Measurements from ENCODE around the gene EYA2.
A peak's percentile ranks its signal among the peaks of the same experiment; 100 is the strongest.

EYA2 gene

DNA sequence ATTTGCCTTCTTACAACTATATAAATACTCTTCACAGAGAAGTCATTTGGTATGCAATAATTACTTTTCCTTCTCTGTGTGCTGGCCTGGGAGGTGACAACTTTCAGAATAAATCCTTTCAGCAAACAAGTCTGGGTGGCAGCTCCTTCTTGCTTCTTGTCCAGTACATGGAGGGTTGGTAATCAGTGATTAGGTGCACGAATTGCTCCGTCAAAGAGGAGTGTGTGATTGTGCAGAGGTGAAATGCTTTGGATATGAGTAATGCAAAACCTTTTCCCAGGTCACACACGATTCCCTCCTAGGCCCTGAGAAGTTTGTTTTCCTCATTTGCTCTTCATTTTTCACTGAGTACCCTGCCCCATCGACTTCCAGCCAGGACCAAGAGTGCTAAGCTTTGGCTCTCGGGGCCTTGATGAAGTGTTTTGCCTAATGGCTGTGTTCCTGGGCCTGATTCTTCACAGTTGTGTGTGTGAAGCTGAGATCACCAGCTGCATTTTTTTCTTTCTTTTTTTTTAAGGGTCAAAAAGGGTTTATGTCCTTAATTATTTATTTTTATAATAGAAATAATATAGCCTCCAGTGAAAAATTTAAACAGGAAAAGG is 245.4 kb downstream of the EYA2 start:
- DNase-seq (no peak), ATAC-seq (no peak)
- Mint-ChIP-seq H3K27me3 (peaks cover 3% of the 10 kb centered on the region), H3K4me1 (no peaks in the 10 kb centered on the region), H3K9me3 (no peaks in the 10 kb centered on the region), H3K27ac (no peak overlapping the region), H3K36me3 (ENCODE audit: low read depth) (no peaks in the 10 kb centered on the region), H3K4me3 (no peak overlapping the region)

DNA sequence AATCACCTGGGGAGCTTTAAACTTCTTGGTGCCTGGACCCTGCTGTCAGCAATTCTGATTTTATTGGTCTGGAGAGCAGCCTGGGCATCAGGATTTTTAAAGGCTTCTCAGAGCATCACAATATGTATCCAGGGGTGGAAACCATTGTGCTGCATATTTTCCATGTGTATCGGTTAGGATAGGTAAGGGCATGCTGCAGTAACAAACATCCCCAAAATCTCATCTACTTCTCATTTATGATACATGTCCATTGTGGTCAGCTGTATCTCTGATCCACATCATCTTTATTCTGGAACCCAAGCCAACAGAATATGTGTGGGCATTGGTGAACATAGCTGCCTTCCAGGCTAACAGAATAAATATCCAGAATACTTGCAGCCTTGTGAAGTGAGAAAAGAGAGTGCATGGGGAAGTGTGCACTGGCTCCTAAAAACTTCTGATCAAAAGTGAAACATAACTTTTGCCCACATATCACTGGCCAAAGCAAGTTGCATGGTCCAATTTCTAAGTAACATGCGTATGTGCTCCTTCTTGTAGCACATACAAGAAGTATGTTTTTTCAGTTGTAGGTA is 246.8 kb downstream of the EYA2 start:
- no peaks in the 10 kb centered on the region for H3K36me3 Mint-ChIP-seq (ENCODE audit: low read depth)
- no peaks in the 10 kb centered on the region for H3K9me3 Mint-ChIP-seq
- ATAC-seq = no peak
- H3K4me1 Mint-ChIP-seq = no peaks in the 10 kb centered on the region
- H3K4me3 Mint-ChIP-seq = no peak overlapping the region
- no peak overlapping the region for H3K27ac Mint-ChIP-seq
- H3K27me3 Mint-ChIP-seq = peaks cover 6% of the 10 kb centered on the region
- DNase-seq = no peak

DNA sequence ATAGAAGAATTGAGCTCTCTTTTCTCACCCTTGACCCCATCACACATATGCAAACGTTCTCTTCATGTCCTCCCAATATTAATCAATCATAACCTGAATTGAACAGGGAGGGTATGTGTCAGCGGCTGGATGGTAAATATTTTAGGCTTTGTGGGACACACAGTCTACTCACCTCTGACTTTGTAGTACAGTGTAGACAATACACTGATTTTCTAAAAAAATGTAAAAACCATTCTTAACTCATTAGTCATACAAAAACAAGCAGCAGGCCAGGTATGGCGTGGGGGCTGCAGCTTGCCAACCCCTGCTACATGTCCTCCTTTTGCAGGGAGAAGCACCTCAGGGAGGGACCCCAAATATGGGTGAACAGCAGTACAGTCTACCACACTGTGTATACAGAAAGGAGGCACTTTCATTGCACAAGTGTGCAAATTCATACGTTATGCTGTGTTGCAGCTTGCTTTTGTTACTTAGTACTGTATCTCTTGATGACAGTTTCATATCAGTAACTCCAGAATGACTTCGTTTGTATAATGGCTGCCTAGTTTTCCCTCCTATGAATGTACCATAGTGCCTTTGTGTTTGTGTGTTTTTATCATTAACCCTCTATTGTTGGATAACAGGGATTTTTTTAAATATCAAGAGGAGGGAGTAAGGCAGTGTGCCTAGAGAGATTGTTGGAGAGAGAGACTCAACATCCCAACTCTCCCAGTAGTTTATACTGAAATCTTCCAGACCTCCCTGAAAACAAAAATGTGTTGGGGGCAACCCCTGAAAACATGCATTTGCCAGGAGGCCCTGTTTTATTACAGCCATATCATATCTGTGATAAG is 247.5 kb downstream of the EYA2 start:
- Mint-ChIP-seq H3K27ac (no peak overlapping the region), H3K36me3 (ENCODE audit: low read depth) (no peaks in the 10 kb centered on the region), H3K9me3 (no peaks in the 10 kb centered on the region), H3K27me3 (peaks cover 6% of the 10 kb centered on the region), H3K4me1 (no peaks in the 10 kb centered on the region), H3K4me3 (no peak overlapping the region)
- no peak for ATAC-seq
- no peak for DNase-seq

DNA sequence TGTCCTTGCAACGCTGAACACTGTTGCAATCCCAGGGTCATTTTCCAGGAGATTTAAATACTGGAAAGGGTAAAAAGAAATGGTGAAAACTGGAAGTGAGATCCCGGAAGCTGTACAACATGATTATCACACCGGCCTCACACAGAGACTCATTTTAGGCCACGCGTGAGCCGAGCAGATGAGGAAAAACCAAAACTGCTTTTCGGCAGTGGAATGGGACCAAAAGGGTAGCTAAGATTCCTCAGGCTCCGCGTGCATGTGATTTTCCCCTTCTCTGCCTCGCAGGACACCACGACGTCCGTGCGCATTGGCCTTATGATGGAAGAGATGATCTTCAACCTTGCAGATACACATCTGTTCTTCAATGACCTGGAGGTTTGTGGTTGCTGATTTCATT is 248.1 kb downstream of the EYA2 start:
- DNase-seq (no peak), ATAC-seq (no peak)
- no peaks in the 10 kb centered on the region for H3K9me3 Mint-ChIP-seq
- H3K27me3 Mint-ChIP-seq = peaks cover 6% of the 10 kb centered on the region
- H3K4me3 Mint-ChIP-seq = no peak overlapping the region
- no peak overlapping the region for H3K27ac Mint-ChIP-seq
- H3K4me1 Mint-ChIP-seq = no peaks in the 10 kb centered on the region
- H3K36me3 Mint-ChIP-seq (ENCODE audit: low read depth) = no peaks in the 10 kb centered on the region

- no peaks in the 10 kb centered on the region for H3K9me3 Mint-ChIP-seq
- no peaks in the 10 kb centered on the region for H3K4me1 Mint-ChIP-seq
- DNase-seq (no peak), ATAC-seq (no peak)
- peaks cover 6% of the 10 kb centered on the region for H3K27me3 Mint-ChIP-seq
- H3K36me3 Mint-ChIP-seq (ENCODE audit: low read depth) = no peaks in the 10 kb centered on the region
- H3K27ac Mint-ChIP-seq = no peak overlapping the region
- H3K4me3 Mint-ChIP-seq = no peak overlapping the region
Measured at GRCh38 chr20:47143657-47144056, 249.0 kb downstream of the EYA2 start.

GRCh38 chr20:47144463-47144862 is 249.8 kb downstream of the EYA2 start:
- H3K4me3 Mint-ChIP-seq = no peak overlapping the region
- H3K27me3 Mint-ChIP-seq = peaks cover 6% of the 10 kb centered on the region
- no peak overlapping the region for H3K27ac Mint-ChIP-seq
- H3K36me3 Mint-ChIP-seq (ENCODE audit: low read depth) = no peaks in the 10 kb centered on the region
- no peaks in the 10 kb centered on the region for H3K9me3 Mint-ChIP-seq
- no peak for ATAC-seq
- DNase-seq = no peak
- H3K4me1 Mint-ChIP-seq = no peaks in the 10 kb centered on the region

DNA sequence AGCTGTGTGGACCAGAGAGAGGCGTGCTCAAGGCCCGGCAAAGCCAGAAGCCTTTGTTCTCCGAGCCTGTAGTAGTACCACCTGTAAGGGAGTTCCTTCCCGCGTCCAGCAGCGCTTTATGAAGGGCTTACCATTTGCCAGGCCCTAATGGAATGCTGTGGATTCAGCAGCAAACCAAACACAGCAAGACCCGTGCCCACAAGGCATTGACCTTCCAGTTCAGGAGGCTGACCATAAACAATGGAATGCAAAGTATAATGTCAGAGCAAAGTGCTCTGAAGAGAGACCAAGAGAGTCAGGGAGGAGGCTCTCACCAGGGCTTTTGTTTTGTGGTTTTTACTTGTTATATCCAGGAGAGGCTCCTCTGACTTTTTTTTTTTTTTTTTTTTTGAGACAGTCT is 252.0 kb downstream of the EYA2 start:
- DNase-seq (no peak), ATAC-seq (no peak)
- Mint-ChIP-seq H3K4me3 (no peak overlapping the region), H3K36me3 (ENCODE audit: low read depth) (no peaks in the 10 kb centered on the region), H3K9me3 (no peaks in the 10 kb centered on the region), H3K4me1 (no peaks in the 10 kb centered on the region), H3K27ac (no peak overlapping the region), H3K27me3 (peaks cover 11% of the 10 kb centered on the region)

- Mint-ChIP-seq H3K27ac (no peak overlapping the region), H3K27me3 (peaks cover 15% of the 10 kb centered on the region), H3K36me3 (ENCODE audit: low read depth) (no peaks in the 10 kb centered on the region), H3K9me3 (no peaks in the 10 kb centered on the region), H3K4me3 (no peak overlapping the region), H3K4me1 (no peaks in the 10 kb centered on the region)
- ATAC-seq (no peak), DNase-seq (no peak)
Measured at GRCh38 chr20:47148059-47148458, 253.4 kb downstream of the EYA2 start.

GRCh38 chr20:47149939-47150338 is 255.3 kb downstream of the EYA2 start:
- Mint-ChIP-seq H3K27ac (no peak overlapping the region), H3K4me1 (no peaks in the 10 kb centered on the region), H3K36me3 (ENCODE audit: low read depth) (no peaks in the 10 kb centered on the region), H3K27me3 (peaks cover 15% of the 10 kb centered on the region), H3K9me3 (no peaks in the 10 kb centered on the region), H3K4me3 (no peak overlapping the region)
- no peak for DNase-seq
- no peak for ATAC-seq

GRCh38 chr20:47150403-47151152 is 255.9 kb downstream of the EYA2 start:
- DNase-seq = peak; percentile 5
- Mint-ChIP-seq H3K4me3 (no peak overlapping the region), H3K36me3 (ENCODE audit: low read depth) (no peaks in the 10 kb centered on the region), H3K27me3 (peaks cover 15% of the 10 kb centered on the region), H3K9me3 (no peaks in the 10 kb centered on the region), H3K27ac (no peak overlapping the region), H3K4me1 (no peaks in the 10 kb centered on the region)
- ATAC-seq = peak; percentile 59

- Mint-ChIP-seq H3K4me3 (no peak overlapping the region), H3K27ac (no peak overlapping the region)
Measured at GRCh38 chr20:47152068-47152467, 257.4 kb downstream of the EYA2 start.

GRCh38 chr20:47154089-47154488 is 259.4 kb downstream of the EYA2 start:
- no peaks in the 10 kb centered on the region for H3K36me3 Mint-ChIP-seq (ENCODE audit: low read depth)
- H3K9me3 Mint-ChIP-seq = no peaks in the 10 kb centered on the region
- ATAC-seq (no peak), DNase-seq (no peak)
- H3K27ac Mint-ChIP-seq = no peak overlapping the region
- no peaks in the 10 kb centered on the region for H3K4me1 Mint-ChIP-seq
- no peak overlapping the region for H3K4me3 Mint-ChIP-seq
- H3K27me3 Mint-ChIP-seq = peaks cover 19% of the 10 kb centered on the region

More at GRCh38 chr20:47152068-47152467, 257.4 kb downstream of the EYA2 start:
- H3K36me3 Mint-ChIP-seq (ENCODE audit: low read depth) = no peaks in the 10 kb centered on the region
- no peaks in the 10 kb centered on the region for H3K9me3 Mint-ChIP-seq
- H3K27me3 Mint-ChIP-seq = peaks cover 16% of the 10 kb centered on the region
- no peaks in the 10 kb centered on the region for H3K4me1 Mint-ChIP-seq
- DNase-seq (no peak), ATAC-seq (no peak)

DNA sequence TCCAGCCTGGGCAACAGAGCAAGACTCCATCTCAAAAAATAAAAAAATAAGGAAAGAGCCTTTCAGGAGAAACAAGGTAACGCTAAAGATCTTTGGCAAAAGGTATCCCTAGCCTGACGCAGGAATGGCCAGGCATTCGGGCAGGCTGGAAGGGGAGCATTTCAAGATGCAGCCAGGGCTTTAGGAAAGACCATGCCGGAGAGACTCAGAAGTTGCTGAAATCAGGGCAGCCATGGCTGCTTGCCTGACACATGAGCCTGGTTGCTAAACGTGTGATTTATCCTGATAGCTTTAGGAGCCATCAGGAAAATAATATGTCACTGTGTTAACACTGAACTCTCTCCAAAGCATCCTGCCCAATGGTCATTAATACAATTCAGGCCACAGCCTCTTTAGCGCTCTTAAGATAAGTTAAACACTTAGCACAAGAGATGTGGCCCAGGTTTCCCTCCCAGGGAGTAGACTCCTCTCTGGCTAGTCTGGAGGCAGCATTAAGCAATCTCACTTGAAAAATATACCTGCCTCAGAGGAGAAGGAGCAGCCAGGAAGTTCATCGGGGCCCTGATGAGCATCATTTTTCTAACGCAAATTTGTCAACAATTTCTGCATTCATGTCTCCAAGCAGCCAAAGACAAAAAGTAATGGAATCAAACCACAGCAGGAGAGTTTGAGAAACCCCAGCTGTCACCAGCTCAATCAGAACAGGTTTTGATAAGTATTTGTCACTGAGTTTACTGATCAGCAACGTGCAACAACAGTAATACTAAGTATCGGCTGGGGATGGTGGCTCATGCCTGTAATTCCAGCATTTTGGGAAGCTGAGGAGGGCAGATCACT is 261.9 kb downstream of the EYA2 start:
- peaks cover 17% of the 10 kb centered on the region for H3K27me3 Mint-ChIP-seq
- H3K36me3 Mint-ChIP-seq (ENCODE audit: low read depth) = no peaks in the 10 kb centered on the region
- H3K4me3 Mint-ChIP-seq = no peak overlapping the region
- DNase-seq (no peak), ATAC-seq (no peak)
- H3K4me1 Mint-ChIP-seq = no peaks in the 10 kb centered on the region
- H3K27ac Mint-ChIP-seq = no peak overlapping the region
- no peaks in the 10 kb centered on the region for H3K9me3 Mint-ChIP-seq

DNA sequence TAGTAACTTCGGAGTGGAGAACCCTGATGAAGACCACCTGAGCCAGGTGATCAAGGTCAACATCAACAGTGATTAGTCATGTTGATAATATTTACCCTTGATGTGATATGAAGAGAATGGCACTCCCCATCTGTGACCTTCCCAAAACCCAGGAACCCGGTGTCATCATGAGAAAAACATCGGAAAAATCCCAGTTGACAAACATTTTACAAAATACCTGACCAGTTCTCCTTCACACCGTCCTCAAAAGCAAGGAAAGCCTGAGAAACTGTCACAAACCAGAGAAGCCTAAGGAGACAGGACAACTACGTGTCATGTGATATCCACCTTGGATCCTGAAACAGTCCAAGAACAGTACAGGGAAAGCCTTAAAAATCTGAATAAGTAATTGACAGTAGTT is 264.5 kb downstream of the EYA2 start:
- ATAC-seq (no peak), DNase-seq (no peak)
- no peak overlapping the region for H3K27ac Mint-ChIP-seq
- no peak overlapping the region for H3K4me3 Mint-ChIP-seq
- no peaks in the 10 kb centered on the region for H3K9me3 Mint-ChIP-seq
- H3K4me1 Mint-ChIP-seq = no peaks in the 10 kb centered on the region
- H3K27me3 Mint-ChIP-seq = peaks cover 15% of the 10 kb centered on the region
- no peaks in the 10 kb centered on the region for H3K36me3 Mint-ChIP-seq (ENCODE audit: low read depth)
